Effector memory CD8-positive, alpha-beta T cell (primary cell): ENCODE results near the gene HOTAIR.

Experiments used
- ATAC-seq: fragments of 150-1000 bp; cut with Tn5 transposase; replicated peaks from 2 replicates; pipeline ENCODE4 v1.10.0; 2021; ENCODE audit warnings: mild to moderate bottlenecking, moderate library complexity
- DNase-seq, 3 experiments: peaks; one replicate each; pipeline ENCODE4 v3.0.0; 2021
- H3K27ac Mint-ChIP-seq, 2 donors: one replicate each; pipeline ENCODE4 v1.8.0; 2022; ENCODE audit warnings: mild to moderate bottlenecking in 2 of 2, mixed read lengths in 2 of 2, moderate library complexity in 2 of 2
- H3K27me3 Mint-ChIP-seq, 2 donors: one replicate each; pipeline ENCODE4 v1.8.0; 2022; ENCODE audit warnings: mixed read lengths in 2 of 2
- H3K36me3 Mint-ChIP-seq: one replicate; pipeline ENCODE4 v1.8.0; 2022; ENCODE audit warnings: mild to moderate bottlenecking, moderate library complexity, mixed read lengths; ENCODE audit not compliant: insufficient read depth
- H3K4me1 Mint-ChIP-seq, 2 donors: one replicate each; pipeline ENCODE4 v1.8.0; 2022; ENCODE audit warnings: low read depth in 2 of 2, mixed read lengths in 2 of 2
- H3K4me3 Mint-ChIP-seq, 2 donors: one replicate each; pipeline ENCODE4 v1.8.0; 2022; ENCODE audit warnings: mild to moderate bottlenecking in 2 of 2, mixed read lengths in 2 of 2, moderate library complexity in 2 of 2
- H3K9me3 Mint-ChIP-seq, 2 donors: one replicate each; pipeline ENCODE4 v1.8.0; 2022; ENCODE audit warnings: mixed read lengths in 2 of 2

HOTAIR gene

DNA sequence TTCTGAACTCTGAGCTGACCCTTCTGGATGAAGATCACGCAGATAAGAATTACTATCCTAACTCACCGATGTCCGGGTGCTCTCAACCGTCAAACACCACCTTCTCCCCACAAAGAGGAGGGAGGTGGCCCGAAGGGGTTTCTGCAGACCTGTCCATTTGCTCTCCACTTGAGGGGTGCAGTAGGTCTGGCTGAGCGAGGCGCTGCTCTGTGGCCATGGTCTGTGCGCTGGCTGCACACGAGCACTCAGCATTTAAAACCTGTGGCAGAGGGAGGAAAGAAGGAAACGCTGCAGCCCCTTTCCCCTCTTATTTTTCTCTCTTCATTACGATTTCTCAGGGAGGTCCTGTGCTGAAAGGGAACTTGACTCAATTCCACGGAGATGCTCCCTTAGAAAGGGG, 37.7 kb downstream of the HOTAIR start:
- peaks cover 3 to 12% of the 10 kb centered on the region in 2 donors for H3K4me1 Mint-ChIP-seq
- H3K27ac Mint-ChIP-seq = no peak overlapping the region
- peaks cover 26% of the 10 kb centered on the region for H3K36me3 Mint-ChIP-seq
- no peaks in the 10 kb centered on the region for H3K9me3 Mint-ChIP-seq
- DNase-seq (no peak), ATAC-seq (no peak)
- H3K27me3 Mint-ChIP-seq = peaks cover 92 to 100% of the 10 kb centered on the region in 2 donors
- no peak overlapping the region for H3K4me3 Mint-ChIP-seq

DNA sequence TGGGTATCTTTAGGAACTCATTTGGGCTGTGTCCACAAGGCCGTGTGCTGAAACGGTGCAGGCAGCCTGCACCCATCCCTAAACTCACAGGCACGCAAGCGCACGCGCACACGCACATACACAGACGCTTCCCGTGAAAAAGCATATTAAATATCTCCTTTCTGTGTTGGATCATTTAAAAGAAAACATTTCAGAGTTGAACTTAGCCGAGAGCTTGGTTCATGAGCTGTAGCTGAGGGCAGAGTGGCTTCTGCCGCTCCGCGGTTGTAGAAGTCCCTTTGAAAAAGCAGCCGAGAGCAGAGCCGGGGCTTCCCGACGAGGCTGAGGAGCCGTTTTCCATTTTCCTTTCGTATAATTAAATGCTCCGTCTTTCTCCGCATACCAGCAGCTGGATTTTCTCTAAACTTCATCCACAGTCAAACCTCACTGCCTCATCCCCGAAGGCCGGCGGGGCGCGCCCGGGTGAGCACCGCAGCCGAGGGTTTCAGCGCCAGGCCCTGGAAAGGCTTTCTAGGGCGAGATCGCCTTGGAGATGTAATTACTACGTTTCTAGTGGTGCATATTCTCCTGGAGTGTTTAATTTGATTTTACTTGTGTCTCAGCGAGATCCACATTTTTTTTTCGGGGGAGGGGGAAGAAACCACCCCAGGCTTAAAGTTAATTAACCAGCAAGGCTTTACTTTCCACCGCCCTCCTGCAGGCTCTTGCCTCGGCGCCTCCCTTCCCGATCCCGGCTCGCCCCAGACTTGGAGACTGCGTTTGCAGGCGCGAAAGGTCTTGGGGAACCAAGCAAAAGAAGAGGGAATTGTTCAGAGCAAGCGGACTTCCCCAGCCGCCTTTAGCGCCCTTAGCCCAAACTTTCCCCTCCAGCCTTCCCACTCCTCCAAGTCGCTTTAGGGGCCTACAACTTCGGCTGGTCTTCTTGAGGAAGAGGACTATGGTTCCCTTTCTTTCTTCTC, 39.1 kb downstream of the HOTAIR start:
- Mint-ChIP-seq H3K4me3 (peak overlapping the region in 1 of 2 donors; percentile 13), H3K4me1 (peaks cover 3 to 12% of the 10 kb centered on the region in 2 donors), H3K27ac (no peak overlapping the region)

DNA sequence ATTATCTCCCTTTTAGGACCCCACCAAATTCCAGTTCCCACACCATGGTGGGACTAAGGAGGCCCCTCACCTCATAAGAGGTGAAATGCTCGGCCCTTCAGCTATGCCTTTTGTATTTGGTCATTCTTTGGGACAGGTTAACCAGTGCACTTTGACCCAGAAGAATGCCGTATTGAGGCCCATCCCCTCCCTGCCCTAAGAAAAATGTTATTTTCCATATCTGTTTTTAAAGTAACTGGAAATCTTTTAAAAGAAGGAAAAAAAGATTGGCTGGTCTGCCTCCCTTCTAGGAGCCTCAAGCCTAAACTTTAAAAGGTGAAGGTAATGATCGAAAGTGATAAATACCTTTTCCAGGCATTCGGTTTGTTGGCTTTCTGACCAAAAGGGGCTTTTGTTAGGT, 41.8 kb downstream of the HOTAIR start:
- Mint-ChIP-seq H3K27me3 (peaks cover 99 to 100% of the 10 kb centered on the region in 2 donors), H3K27ac (no peak overlapping the region), H3K4me3 (no peak overlapping the region), H3K36me3 (peaks cover 23% of the 10 kb centered on the region), H3K9me3 (no peaks in the 10 kb centered on the region), H3K4me1 (peaks cover 3 to 13% of the 10 kb centered on the region in 2 donors)
- ATAC-seq (no peak), DNase-seq (no peak)

More for the DNA sequence above, 39.1 kb downstream of the HOTAIR start:
- ATAC-seq (no peak), DNase-seq (no peak)
- Mint-ChIP-seq H3K9me3 (no peaks in the 10 kb centered on the region), H3K36me3 (peaks cover 26% of the 10 kb centered on the region), H3K27me3 (peaks cover 91 to 100% of the 10 kb centered on the region in 2 donors)

DNA sequence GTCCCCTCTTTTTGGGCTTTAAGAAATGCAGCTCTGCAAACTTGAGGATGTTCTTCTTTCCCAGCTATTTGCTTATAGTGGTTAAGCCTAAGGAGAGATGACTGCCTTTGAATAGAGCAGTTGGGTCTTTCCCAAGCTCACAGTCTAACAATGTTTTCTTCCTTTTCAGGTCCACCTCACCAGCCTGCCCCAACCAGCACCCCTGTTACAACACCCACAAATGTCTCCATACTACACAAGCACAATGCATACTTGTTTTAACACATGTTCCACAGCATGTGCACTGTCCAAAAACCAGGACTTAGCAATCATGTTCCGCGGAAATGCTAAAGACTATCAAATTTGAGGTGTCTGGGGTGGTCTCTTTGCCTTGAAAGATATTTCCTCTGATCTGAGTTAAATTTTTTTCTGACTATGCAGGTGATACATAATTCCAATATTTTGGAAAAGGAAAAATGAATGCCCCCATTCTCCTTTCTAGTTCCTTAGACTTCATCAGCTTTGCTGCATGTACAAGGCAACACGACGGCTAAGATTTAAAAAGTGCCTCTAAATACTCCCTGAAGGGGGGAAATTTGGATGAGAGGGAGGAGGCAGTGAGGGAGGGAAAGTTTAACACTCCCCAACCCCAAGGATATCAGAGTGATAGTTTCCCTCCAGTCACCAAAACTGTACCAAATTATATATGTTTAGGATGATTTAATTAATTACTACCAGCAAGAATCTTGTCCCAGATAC, 42.7 kb downstream of the HOTAIR start:
- no peak for ATAC-seq
- Mint-ChIP-seq H3K27me3 (peaks cover 94 to 100% of the 10 kb centered on the region in 2 donors), H3K4me3 (no peak overlapping the region), H3K4me1 (peaks cover 3 to 12% of the 10 kb centered on the region in 2 donors), H3K9me3 (no peaks in the 10 kb centered on the region), H3K36me3 (peaks cover 22% of the 10 kb centered on the region), H3K27ac (no peak overlapping the region)
- DNase-seq = no peak

DNA sequence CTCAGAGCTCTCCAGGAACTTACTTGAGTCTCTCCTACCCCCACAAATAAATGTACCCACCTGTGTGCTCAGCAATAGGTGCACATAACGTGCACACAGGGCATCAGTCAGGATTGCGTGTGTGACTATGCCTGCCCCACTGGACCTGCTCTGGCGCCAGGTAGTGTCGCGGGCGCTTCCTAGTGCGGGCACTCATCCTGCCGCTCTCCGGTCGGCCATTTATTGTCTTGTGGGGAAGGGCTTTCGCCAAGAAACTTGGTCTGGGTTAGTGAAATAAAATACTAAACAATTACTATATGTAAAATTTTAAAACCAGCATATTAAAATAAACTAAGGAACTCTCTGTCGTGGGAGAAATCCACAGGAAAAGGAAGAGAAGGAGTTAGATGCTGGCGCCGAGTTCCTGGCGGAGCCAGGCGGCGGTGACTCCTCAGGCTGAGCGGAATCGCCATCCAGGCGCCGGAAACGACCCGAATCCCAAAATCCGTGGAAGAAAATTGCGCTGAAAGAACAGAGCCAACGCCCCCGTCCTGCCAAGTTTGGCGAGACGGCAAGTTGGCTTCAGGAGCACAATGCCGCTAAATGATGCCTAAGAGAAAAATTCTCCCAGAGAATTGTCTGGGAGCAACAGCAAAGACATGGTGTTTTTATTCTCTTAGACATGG, 44.0 kb downstream of the HOTAIR start:
- no peaks in the 10 kb centered on the region for H3K9me3 Mint-ChIP-seq

DNA sequence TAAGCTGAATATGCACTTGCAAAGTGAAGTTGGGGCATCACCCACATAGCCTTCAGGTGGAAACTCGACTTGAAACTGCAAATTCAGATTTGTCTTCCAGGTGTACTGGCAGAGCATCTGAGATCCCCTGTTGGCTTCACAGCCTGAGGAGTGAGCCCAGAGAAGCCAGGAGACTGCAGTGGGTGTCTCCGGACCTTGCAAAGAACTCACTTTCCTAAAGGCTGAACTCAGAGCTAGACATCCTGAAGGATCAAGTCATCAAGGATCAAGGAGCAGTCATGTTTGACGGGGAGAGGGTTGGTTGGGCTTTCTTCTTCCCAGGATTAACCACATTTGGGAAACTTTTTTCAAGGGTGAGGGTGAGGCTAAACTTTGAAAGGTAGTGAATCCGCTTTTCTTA, 45.2 kb downstream of the HOTAIR start:
- DNase-seq (no peak), ATAC-seq (no peak)
- Mint-ChIP-seq H3K9me3 (no peaks in the 10 kb centered on the region), H3K4me1 (peaks cover 0 to 3% of the 10 kb centered on the region in 2 donors), H3K36me3 (peaks cover 5% of the 10 kb centered on the region), H3K27me3 (peaks cover 94 to 100% of the 10 kb centered on the region in 2 donors), H3K27ac (no peak overlapping the region), H3K4me3 (no peak overlapping the region)

More for the DNA sequence above, 44.0 kb downstream of the HOTAIR start:
- H3K27ac Mint-ChIP-seq = no peak overlapping the region
- peaks cover 3 to 6% of the 10 kb centered on the region in 2 donors for H3K4me1 Mint-ChIP-seq
- ATAC-seq = no peak
- DNase-seq = no peak
- H3K36me3 Mint-ChIP-seq = peaks cover 14% of the 10 kb centered on the region
- no peak overlapping the region for H3K4me3 Mint-ChIP-seq
- peaks cover 94 to 100% of the 10 kb centered on the region in 2 donors for H3K27me3 Mint-ChIP-seq

DNA sequence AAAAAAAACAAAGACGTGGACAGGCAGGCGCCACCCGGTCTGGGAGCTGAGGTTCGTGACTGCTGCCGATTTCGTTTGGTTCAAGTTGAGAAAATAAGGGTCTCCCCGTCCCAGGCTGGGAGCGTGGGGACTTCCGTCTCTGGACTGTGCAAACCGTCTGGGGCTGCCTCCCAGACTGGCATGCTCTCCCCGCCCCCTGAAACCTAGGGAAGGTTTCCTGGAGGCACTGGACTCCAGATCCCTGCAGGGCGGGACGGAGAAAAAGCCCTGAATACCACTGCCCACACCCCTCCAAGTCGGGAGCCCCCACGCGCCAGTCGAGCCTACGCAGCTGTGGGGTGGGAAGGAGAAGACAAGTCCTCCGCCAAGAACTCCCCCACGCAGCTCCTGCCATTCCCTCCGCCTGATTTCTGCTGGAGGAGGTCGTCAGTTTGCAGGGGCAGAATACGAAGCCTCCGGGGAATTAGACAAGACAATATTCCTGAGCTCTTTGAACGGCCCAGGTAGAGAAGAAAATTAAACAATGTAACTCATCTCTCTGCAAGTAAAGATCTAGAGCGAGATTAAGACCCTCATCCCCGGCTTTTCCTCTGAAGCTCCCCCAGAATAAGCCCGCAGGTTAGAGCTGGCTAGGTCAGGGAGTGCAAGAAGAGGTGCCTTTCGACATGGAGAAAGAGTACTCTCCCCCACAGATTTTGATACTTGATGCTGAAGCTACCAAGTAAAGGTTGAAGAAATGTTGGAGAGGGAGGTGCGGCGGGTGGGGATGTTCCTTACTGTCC, 46.5 kb downstream of the HOTAIR start:
- Mint-ChIP-seq H3K9me3 (no peaks in the 10 kb centered on the region), H3K4me3 (no peak overlapping the region), H3K4me1 (peaks cover 0 to 3% of the 10 kb centered on the region in 2 donors), H3K27me3 (peaks cover 94 to 100% of the 10 kb centered on the region in 2 donors), H3K27ac (no peak overlapping the region), H3K36me3 (peaks cover 5% of the 10 kb centered on the region)
- no peak for ATAC-seq
- DNase-seq = no peak

DNA sequence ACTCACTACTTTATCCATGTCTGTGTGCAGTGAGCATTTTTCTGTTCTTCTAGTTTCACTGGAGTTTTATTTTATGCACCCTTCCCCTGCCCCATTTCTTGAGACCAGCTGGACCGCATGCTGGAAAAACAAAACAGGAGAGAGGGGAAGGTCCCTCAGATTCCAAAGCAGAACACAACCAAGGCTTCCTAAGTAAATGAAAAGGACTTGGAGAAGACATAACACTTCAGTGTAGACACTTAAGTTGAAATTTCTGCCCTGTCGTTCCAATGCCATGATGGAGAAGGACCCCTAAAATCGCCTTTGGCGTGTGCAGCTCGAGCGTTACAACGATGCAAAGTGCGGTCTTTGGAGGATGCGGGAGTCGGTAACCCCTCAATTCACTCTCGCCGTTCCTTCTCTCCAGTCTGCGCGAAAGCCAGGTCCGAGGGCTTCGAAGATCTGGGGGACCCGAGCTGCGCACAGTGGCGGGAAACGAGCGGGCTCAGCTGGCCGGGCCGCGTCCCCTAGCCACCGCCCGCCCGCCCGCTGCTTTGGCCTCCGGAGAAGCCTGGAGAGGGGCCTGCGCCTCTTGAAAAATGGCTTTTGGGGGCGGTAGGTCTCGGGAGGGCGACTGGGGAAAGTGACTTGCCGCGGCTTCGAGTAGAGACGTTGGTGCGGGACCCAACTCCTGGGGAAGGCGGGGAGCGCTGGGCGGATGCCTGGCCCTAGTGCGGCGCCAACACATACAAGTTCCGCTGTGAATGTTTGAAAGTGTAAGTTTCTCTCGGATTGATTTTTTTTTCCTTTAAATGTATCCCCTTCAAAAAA, 47.3 kb downstream of the HOTAIR start:
- no peak for DNase-seq
- H3K9me3 Mint-ChIP-seq = no peaks in the 10 kb centered on the region
- no peak overlapping the region for H3K4me3 Mint-ChIP-seq
- peaks cover 91 to 100% of the 10 kb centered on the region in 2 donors for H3K27me3 Mint-ChIP-seq
- no peak for ATAC-seq
- peaks cover 0 to 3% of the 10 kb centered on the region in 2 donors for H3K4me1 Mint-ChIP-seq
- peaks cover 5% of the 10 kb centered on the region for H3K36me3 Mint-ChIP-seq
- H3K27ac Mint-ChIP-seq = no peak overlapping the region

DNA sequence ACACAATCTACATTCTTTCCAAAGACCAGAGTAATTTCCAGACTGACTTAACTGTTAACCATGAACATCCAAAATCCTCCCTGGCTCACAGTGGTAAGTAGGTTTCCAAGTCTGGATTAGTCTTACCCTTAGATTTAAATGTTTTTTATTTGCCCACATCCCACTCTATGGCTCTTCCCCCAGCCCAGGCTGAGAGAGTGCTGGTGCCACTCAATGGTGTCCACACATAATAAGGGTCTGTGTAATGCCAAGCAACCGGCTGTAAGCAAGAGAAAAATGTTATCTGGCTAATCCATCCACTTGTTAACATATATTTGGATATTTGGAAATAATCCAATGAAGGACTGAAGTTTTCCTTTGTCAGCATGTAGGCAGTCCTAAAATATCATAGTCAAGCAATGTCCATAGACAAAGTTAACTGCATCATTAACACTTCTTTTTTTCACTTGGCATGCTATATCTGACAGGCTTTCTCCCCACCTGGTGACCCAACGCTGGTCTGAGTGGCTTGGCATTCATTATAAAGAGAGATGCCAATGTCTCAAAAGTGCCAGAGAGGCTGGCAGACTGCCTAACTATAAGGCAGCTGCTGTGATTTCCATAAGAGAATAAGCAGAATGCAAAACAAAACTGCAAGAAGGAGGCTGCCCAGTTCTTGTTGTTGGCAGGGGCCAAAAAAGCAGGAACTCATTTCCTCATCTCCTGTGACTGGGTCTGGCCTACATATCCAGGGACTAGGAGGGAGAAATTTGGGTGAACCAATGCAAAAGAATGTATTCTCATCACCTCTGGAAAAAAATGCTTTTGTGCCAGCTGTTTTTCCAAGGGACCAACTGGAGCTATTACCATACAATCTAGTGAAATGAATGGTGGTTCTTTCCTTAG, 50.0 kb downstream of the HOTAIR start:
- Mint-ChIP-seq H3K9me3 (no peaks in the 10 kb centered on the region), H3K27ac (no peak overlapping the region), H3K4me3 (no peak overlapping the region), H3K4me1 (peaks cover 0 to 3% of the 10 kb centered on the region in 2 donors), H3K27me3 (peaks cover 79 to 98% of the 10 kb centered on the region in 2 donors), H3K36me3 (peaks cover 5% of the 10 kb centered on the region)
- ATAC-seq = no peak
- no peak for DNase-seq

DNA sequence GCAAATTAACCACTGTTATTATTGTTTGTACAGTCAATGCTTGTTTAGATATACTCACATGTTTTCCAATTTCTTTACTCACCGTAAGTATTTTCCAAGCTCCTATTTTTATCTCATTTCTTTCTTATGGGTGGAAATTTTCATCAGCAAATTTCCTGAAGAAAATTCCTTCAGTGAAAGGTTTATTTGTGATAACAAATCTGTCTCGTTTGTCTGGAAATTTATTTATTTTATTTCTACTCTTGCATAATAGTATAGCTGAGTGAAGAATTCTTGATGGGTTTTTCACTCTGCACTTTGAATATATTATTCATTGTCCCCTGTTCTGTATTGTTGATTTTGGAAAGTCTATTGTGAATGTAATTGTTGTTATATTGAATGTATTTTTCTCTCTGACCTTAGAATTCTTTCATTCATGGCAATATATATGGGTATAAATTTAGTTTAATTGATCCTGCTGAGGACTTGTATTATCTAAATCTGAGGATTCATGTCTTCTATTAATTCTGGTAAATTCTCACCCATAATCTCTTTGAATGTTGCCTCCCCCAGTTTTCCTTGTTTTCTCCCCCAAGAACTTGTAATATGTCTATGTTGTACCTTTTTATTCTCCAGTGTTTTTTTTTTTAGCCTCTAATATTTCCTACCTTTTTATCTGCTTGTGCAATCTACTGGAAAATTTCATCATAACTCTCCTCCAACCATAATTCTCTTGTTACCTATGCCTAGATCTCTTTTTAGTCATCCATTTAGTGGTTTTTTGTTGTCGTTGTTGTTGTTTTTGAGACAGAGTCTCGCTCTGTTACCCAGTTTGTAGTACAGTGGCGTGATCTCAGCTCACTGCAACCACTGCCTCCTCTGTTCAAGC, 57.7 kb downstream of the HOTAIR start:
- Mint-ChIP-seq H3K27ac (no peak overlapping the region), H3K4me3 (no peak overlapping the region), H3K27me3 (peaks cover 75 to 90% of the 10 kb centered on the region in 2 donors), H3K36me3 (peaks cover 2% of the 10 kb centered on the region), H3K4me1 (no peaks in the 10 kb centered on the region), H3K9me3 (no peaks in the 10 kb centered on the region)
- DNase-seq (no peak), ATAC-seq (no peak)
